ENCODE data around the gene NOS3. TPM values are rescaled to one million over a fixed set of nuclear protein-coding genes. Genes with fewer than 3 reads are reported as not detected.

Gene NOS3
- total and polyA plus RNA-seq, 9 of the 15 experiments (the other 6 are each of a cell fraction or from before 2014, with no cell fraction given): 1.1 to 121 (median 23.6) TPM

DNA sequence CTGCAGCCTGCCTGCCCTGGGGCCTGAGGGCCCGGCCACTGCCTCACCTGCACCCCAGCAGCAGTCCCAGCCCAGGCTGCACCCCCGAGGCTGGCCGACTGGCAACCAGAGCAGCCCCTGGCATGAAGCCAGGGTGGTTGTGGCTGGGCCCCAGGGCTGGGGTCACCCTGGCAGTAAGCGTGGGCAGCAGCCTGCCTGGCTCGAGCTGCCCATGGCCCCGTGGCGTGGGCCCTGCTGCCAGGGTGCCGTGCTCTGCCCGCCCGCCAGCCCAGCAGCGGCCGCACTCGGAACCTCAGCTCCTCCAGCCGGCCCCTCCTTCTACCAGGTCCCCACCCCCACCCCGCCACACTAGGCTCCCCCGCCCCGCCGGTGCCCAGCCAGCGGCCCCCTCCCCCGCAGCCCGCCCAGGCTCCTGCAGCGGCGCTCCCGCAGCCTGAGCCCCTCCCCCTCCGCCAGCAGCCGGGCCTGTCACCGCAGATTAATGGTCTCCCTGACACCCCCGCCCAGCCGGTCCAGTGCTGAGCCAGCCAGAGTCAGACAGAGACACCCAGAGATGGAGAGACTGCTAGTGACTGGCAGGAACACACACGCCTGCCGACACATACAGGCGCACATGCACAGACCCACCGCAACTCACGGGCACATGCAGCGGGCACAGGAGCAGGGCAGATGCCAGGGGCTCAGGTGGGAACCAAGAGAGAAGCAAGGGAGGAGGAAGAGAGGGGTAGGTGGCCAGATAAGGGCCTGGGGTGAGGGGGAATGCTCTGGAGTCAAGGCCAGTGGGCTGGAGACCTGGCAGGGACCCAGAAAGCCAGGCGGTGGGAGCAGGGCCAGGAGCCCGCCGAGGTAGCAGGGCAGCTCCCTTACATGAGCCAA, 35.1 kb upstream of the NOS3 start (continued):
- TF ChIP-seq MGA (IDR thresholded peaks at IDR 0.05): no peak
- peak; percentile 76 for TF ChIP-seq L3MBTL2 (IDR thresholded peaks at IDR 0.05)
- no peak for TF ChIP-seq MCM2 (IDR thresholded peaks at IDR 0.05; ENCODE audit: low read depth)
- peak; percentile 64; the same call in 1 of the 2 replicates for TF ChIP-seq ZNF165 (CRISPR knock-in tag; IDR thresholded peaks at IDR 0.05; ENCODE audit: borderline replicate concordance)
- TF ChIP-seq HNRNPUL1 (IDR thresholded peaks at IDR 0.05; ENCODE audit: low read length): no peak
- TF ChIP-seq NR2C1 (IDR thresholded peaks at IDR 0.05): no peak
- TF ChIP-seq NR2C1 (tag; IDR thresholded peaks at IDR 0.05): peak; percentile 51; the same call in 1 of the 2 replicates
- 0 out of 2 replicates have a peak, but pooled peaks have one; percentile 24 for TF ChIP-seq KLF1 (tag; IDR thresholded peaks at IDR 0.05)
- no peak for TF ChIP-seq ZBTB1 (CRISPR knock-in tag; IDR thresholded peaks at IDR 0.05; ENCODE audit: borderline replicate concordance, low read depth)
- TF ChIP-seq, protein P1, sequence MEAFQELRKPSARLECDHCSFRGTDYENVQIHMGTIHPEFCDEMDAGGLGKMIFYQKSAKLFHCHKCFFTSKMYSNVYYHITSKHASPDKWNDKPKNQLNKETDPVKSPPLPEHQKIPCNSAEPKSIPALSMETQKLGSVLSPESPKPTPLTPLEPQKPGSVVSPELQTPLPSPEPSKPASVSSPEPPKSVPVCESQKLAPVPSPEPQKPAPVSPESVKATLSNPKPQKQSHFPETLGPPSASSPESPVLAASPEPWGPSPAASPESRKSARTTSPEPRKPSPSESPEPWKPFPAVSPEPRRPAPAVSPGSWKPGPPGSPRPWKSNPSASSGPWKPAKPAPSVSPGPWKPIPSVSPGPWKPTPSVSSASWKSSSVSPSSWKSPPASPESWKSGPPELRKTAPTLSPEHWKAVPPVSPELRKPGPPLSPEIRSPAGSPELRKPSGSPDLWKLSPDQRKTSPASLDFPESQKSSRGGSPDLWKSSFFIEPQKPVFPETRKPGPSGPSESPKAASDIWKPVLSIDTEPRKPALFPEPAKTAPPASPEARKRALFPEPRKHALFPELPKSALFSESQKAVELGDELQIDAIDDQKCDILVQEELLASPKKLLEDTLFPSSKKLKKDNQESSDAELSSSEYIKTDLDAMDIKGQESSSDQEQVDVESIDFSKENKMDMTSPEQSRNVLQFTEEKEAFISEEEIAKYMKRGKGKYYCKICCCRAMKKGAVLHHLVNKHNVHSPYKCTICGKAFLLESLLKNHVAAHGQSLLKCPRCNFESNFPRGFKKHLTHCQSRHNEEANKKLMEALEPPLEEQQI (IDR thresholded peaks at IDR 0.05): no peak
- TF ChIP-seq HINFP (tag; conservative IDR thresholded peaks at IDR 0.05; ENCODE audit: low read depth): no peak
- TF ChIP-seq EHMT2 (IDR thresholded peaks at IDR 0.05): peak; percentile 41; the same call in 1 of the 2 replicates

Measured in K562 (cell line).